Natural killer cell (primary cell): ENCODE results near the gene TRIAP1. TPM values are rescaled to one million over a fixed set of nuclear protein-coding genes. Genes with fewer than 3 reads are reported as not detected.

Experiments used
- ATAC-seq, 3 donors: fragments of 150-1000 bp in 2 of 3; fragments of 200-7000 bp in 1 of 3; cut with Tn5 transposase; 1 replicate in 1 of 3; 2 replicates in 2 of 3; pipeline ENCODE4 v1.10.0; 2021; ENCODE audit warnings: mild to moderate bottlenecking in 2 of 3, moderate library complexity in 2 of 3
- DNase-seq, 2 donors: peaks; one replicate each; pipeline versions ENCODE4 v3.0.0 to v3.0.0-alpha.2; 2013 to 2021; ENCODE audit warnings: mixed read lengths in 1 of 2
- H3K27ac ChIP-seq: one replicate; pipeline ENCODE4 v1.5.1; 2013; ENCODE audit warnings: mild to moderate bottlenecking, low read length
- H3K27me3 ChIP-seq: one replicate; pipeline ENCODE4 v1.6.1; 2013; ENCODE audit warnings: low read length; ENCODE audit not compliant: control insufficient read depth, insufficient read depth
- H3K36me3 ChIP-seq: one replicate; pipeline ENCODE4 v1.6.1; 2013; ENCODE audit warnings: low read length; ENCODE audit not compliant: control insufficient read depth, insufficient read depth
- H3K4me1 ChIP-seq: one replicate; pipeline ENCODE4 v1.6.1; 2013; ENCODE audit warnings: low read length; ENCODE audit not compliant: control insufficient read depth, insufficient read depth
- H3K4me3 ChIP-seq: one replicate; pipeline ENCODE4 v1.5.1; 2013; ENCODE audit warnings: low read length
- H3K9me3 ChIP-seq: one replicate; pipeline ENCODE4 v1.6.1; 2013; ENCODE audit warnings: low read length; ENCODE audit not compliant: control insufficient read depth, insufficient read depth
- H3K27ac Mint-ChIP-seq, 2 donors: one replicate each; pipeline ENCODE4 v1.8.0; 2022; ENCODE audit warnings: mild to moderate bottlenecking in 2 of 2, mixed read lengths in 2 of 2, moderate library complexity in 1 of 2
- H3K27me3 Mint-ChIP-seq, 2 donors: one replicate each; pipeline ENCODE4 v1.8.0; 2022; ENCODE audit warnings: low read depth in 2 of 2, mixed read lengths in 2 of 2
- H3K36me3 Mint-ChIP-seq: one replicate; pipeline ENCODE4 v1.8.0; 2022; ENCODE audit warnings: mixed read lengths
- H3K4me1 Mint-ChIP-seq, 2 donors: one replicate each; pipeline ENCODE4 v1.8.0; 2022; ENCODE audit warnings: mixed read lengths in 2 of 2
- H3K4me3 Mint-ChIP-seq: one replicate; pipeline ENCODE4 v1.8.0; 2022; ENCODE audit warnings: mild to moderate bottlenecking, moderate library complexity, mixed read lengths
- H3K9me3 Mint-ChIP-seq, 2 donors: one replicate each; pipeline ENCODE4 v1.8.0; 2022; ENCODE audit warnings: mixed read lengths in 2 of 2
- CTCF ChIP-seq: fragments of 200-600 bp; IDR thresholded peaks from one replicate; pipeline ENCODE4 v1.8.0; 2022; ENCODE audit warnings: antibody characterized with exemption
- WGBS: methylation state at CpG from one replicate; pipeline ENCODE4 v1.1.7; 2013; ENCODE audit warnings: missing lambda C conversion rate; ENCODE audit not compliant: insufficient coverage; 5-methylcytosine and 5-hydroxymethylcytosine counted together
- intact Hi-C: fragments of 100-400 bp; cut with micrococcal nuclease; formaldehyde crosslinking; loops from one replicate; pipeline ENCODE4 v1.14.2; 2022
- total RNA-seq, 4 donors: library from RNA; stranded (reverse); fragments of 120-200 nt in 1 of 4; gene quantifications; one replicate each; pipeline versions ENCODE4 v1.2.3 to v1.2.4, GENCODE V29; 2013 to 2022

Gene TRIAP1
- total RNA-seq, 3 donors from 2014 or later (not counting 1 experiment from before 2014, with no cell fraction given), result 21.3 to 25.8 (median 24.2) TPM

- ATAC-seq, result no peak
- intact Hi-C loops, result no loop called here
Observed at GRCh38 chr12:120422892-120423456, 23.2 kb downstream of the TRIAP1 start.

GRCh38 chr12:120421701-120422100, 24.5 kb downstream of the TRIAP1 start:
- intact Hi-C loops, result no loop called here
- Mint-ChIP-seq H3K27ac (no peak overlapping the region), H3K4me1 (no peaks in the 10 kb centered on the region), H3K4me3 (no peak overlapping the region), H3K9me3 (no peaks in the 10 kb centered on the region), H3K27me3 (no peaks in the 10 kb centered on the region), H3K36me3 (no peaks in the 10 kb centered on the region)
- no peaks in the 10 kb centered on the region for H3K9me3 ChIP-seq
- H3K4me1 ChIP-seq, result no peaks in the 10 kb centered on the region
- no peaks in the 10 kb centered on the region for H3K36me3 ChIP-seq
- no peak for ATAC-seq
- H3K4me3 ChIP-seq, result no peak overlapping the region
- H3K27ac ChIP-seq, result no peak overlapping the region
- 82% methylated on average over 4 of the region's 4 CpGs for WGBS
- TF ChIP-seq CTCF, result no peak
- H3K27me3 ChIP-seq, result no peaks in the 10 kb centered on the region
- no peak for DNase-seq

More at GRCh38 chr12:120422892-120423456, 23.2 kb downstream of the TRIAP1 start:
- no peaks in the 10 kb centered on the region for H3K9me3 Mint-ChIP-seq
- DNase-seq, result no peak
- H3K27me3 Mint-ChIP-seq, result peaks cover 0 to 4% of the 10 kb centered on the region in 2 donors
- Histone ChIP-seq H3K27me3 (no peaks in the 10 kb centered on the region), H3K27ac (no peak overlapping the region), H3K36me3 (no peaks in the 10 kb centered on the region), H3K4me1 (no peaks in the 10 kb centered on the region), H3K9me3 (no peaks in the 10 kb centered on the region), H3K4me3 (no peak overlapping the region)
- H3K4me3 Mint-ChIP-seq, result no peak overlapping the region
- no peak overlapping the region for H3K27ac Mint-ChIP-seq
- WGBS, result 57% methylated on average over 7 of the region's 7 CpGs
- no peaks in the 10 kb centered on the region for H3K4me1 Mint-ChIP-seq
- no peak for TF ChIP-seq CTCF
- H3K36me3 Mint-ChIP-seq, result no peaks in the 10 kb centered on the region

- WGBS, result 92% methylated on average over 4 of the region's 4 CpGs
- intact Hi-C loops, result no loop called here
- Histone ChIP-seq H3K27me3 (no peaks in the 10 kb centered on the region), H3K4me1 (no peaks in the 10 kb centered on the region), H3K36me3 (no peaks in the 10 kb centered on the region), H3K27ac (no peak overlapping the region), H3K9me3 (no peaks in the 10 kb centered on the region), H3K4me3 (no peak overlapping the region)
- Mint-ChIP-seq H3K4me1 (no peaks in the 10 kb centered on the region), H3K27me3 (peaks cover 0 to 5% of the 10 kb centered on the region in 2 donors), H3K9me3 (no peaks in the 10 kb centered on the region), H3K4me3 (no peak overlapping the region), H3K36me3 (no peaks in the 10 kb centered on the region), H3K27ac (no peak overlapping the region)
- TF ChIP-seq CTCF, result no peak
- ATAC-seq, result no peak
- no peak for DNase-seq
Observed at GRCh38 chr12:120417917-120418580, 28.1 kb downstream of the TRIAP1 start.
